ENCODE data around the gene DKK3.
"Not testable (repeated sequence)": the region's sequence is repeated elsewhere in the genome, so short reads cannot be mapped to it uniquely, and the experiment has no call there.

DKK3 gene

GRCh38 chr11:12043221-12043620, 34.8 kb upstream of the DKK3 start:
- TF ChIP-seq CTCF (conservative IDR thresholded peaks at IDR 0.05; ENCODE audit: low read depth, low read length): no peak

GRCh38 chr11:12042215-12042676, 33.8 kb upstream of the DKK3 start:
- no peak for TF ChIP-seq CTCF (conservative IDR thresholded peaks at IDR 0.05; ENCODE audit: low read depth, low read length)
- H3K4me3 ChIP-seq (ENCODE audit: low read length): no peak overlapping the region
- peak; percentile 60 for DNase-seq (ENCODE audit: low read depth)

More at GRCh38 chr11:12043221-12043620, 34.8 kb upstream of the DKK3 start:
- H3K4me3 ChIP-seq (ENCODE audit: low read length): no peak overlapping the region
- no peak for DNase-seq (ENCODE audit: low read depth)

GRCh38 chr11:12040719-12041118, 32.3 kb upstream of the DKK3 start:
- H3K4me3 ChIP-seq (ENCODE audit: low read length); DNase-seq (ENCODE audit: low read depth): not testable (repeated sequence)

GRCh38 chr11:12032968-12033367, 24.5 kb upstream of the DKK3 start:
- no peak for DNase-seq (ENCODE audit: low read depth)
- no peak for TF ChIP-seq CTCF (conservative IDR thresholded peaks at IDR 0.05; ENCODE audit: low read depth, low read length)
- no peak overlapping the region for H3K4me3 ChIP-seq (ENCODE audit: low read length)

GRCh38 chr11:12031856-12032544, 23.6 kb upstream of the DKK3 start:
- H3K4me3 ChIP-seq (ENCODE audit: low read length): no peak overlapping the region
- no peak for DNase-seq (ENCODE audit: low read depth)
- no peak for TF ChIP-seq CTCF (conservative IDR thresholded peaks at IDR 0.05; ENCODE audit: low read depth, low read length)

- H3K4me3 ChIP-seq (ENCODE audit: low read length): no peak overlapping the region
- DNase-seq (ENCODE audit: low read depth): peak; percentile 35
- peak; percentile 6 for TF ChIP-seq CTCF (conservative IDR thresholded peaks at IDR 0.05; ENCODE audit: low read depth, low read length)
Observed at GRCh38 chr11:12029738-12030363, 21.4 kb upstream of the DKK3 start.

GRCh38 chr11:12029119-12029518, 20.7 kb upstream of the DKK3 start:
- no peak for TF ChIP-seq CTCF (conservative IDR thresholded peaks at IDR 0.05; ENCODE audit: low read depth, low read length)
- DNase-seq (ENCODE audit: low read depth): no peak
- no peak overlapping the region for H3K4me3 ChIP-seq (ENCODE audit: low read length)
